MM.1S (cell line): ENCODE measurements around the gene SNX18.

Experiments
- DNase-seq: peaks from one replicate; pipeline ENCODE4 v3.0.0-alpha.2; 2015
- H2AFZ ChIP-seq: fragments of 300-600 bp; sonication (generic); 2 replicates; pipeline ENCODE4 v1.6.0; 2016; ENCODE audit warnings: antibody characterized with exemption, low read length
- H3F3A ChIP-seq: fragments of 300-600 bp; sonication (generic); 2 replicates; pipeline ENCODE4 v1.6.1; 2016; ENCODE audit warnings: mild to moderate bottlenecking, antibody characterized with exemption, low read length, moderate library complexity, mixed read lengths; ENCODE audit not compliant: insufficient read depth
- H3K27ac ChIP-seq: fragments of 300-600 bp; sonication (generic); 2 replicates; pipeline ENCODE4 v1.5.1; 2016; ENCODE audit warnings: mild to moderate bottlenecking, low read length
- H3K27me3 ChIP-seq: fragments of 300-600 bp; sonication (generic); replicated peaks from 2 replicates; pipeline ENCODE4 v1.6.0; 2016; ENCODE audit warnings: low read length; ENCODE audit not compliant: insufficient read depth
- H3K36me3 ChIP-seq: fragments of 300-600 bp; sonication (generic); replicated peaks from 2 replicates; pipeline ENCODE4 v1.6.1; 2016; ENCODE audit warnings: mild to moderate bottlenecking, low read length, mixed read lengths; ENCODE audit not compliant: insufficient read depth
- H3K4me1 ChIP-seq: fragments of 300-600 bp; sonication (generic); 2 replicates; pipeline ENCODE4 v1.6.1; 2016; ENCODE audit warnings: low read length, mixed read lengths
- H3K4me2 ChIP-seq: fragments of 300-600 bp; sonication (generic); 2 replicates; pipeline ENCODE4 v1.6.0; 2016; ENCODE audit warnings: low read depth, low read length
- H3K4me3 ChIP-seq: fragments of 300-600 bp; sonication (generic); 2 replicates; pipeline ENCODE4 v1.5.1; 2016; ENCODE audit warnings: low read length, mixed read lengths
- H3K79me2 ChIP-seq: fragments of 300-600 bp; sonication (generic); 2 replicates; pipeline ENCODE4 v1.6.1; 2016; ENCODE audit warnings: mixed run types, low read length, mixed read lengths
- H3K9ac ChIP-seq: fragments of 300-600 bp; sonication (generic); 2 replicates; pipeline ENCODE4 v1.6.1; 2016; ENCODE audit warnings: low read length, mixed read lengths
- H3K9me2 ChIP-seq: fragments of 300-600 bp; sonication (generic); replicated peaks from 2 replicates; pipeline ENCODE4 v1.6.1; 2016; ENCODE audit warnings: mild to moderate bottlenecking, low read length, mixed read lengths; ENCODE audit not compliant: insufficient read depth
- H3K9me3 ChIP-seq: fragments of 300-600 bp; sonication (generic); replicated peaks from 2 replicates; pipeline ENCODE4 v1.6.1; 2016; ENCODE audit warnings: mild to moderate bottlenecking, low read length, mixed read lengths; ENCODE audit not compliant: insufficient read depth
- H4K20me1 ChIP-seq: fragments of 300-600 bp; sonication (generic); 2 replicates; pipeline ENCODE4 v1.6.1; 2016; ENCODE audit warnings: mild to moderate bottlenecking, low read length, moderate library complexity, mixed read lengths; ENCODE audit not compliant: insufficient read depth
- EZH2 ChIP-seq: fragments of 300-600 bp; sonication (generic); optimal IDR thresholded peaks from 2 replicates; pipeline ENCODE3; 2017; ENCODE audit warnings: low read depth, mild to moderate bottlenecking, antibody characterized with exemption, low read length, mixed read lengths
- EZH2phosphoT487 ChIP-seq: fragments of 300-600 bp; sonication (generic); IDR thresholded peaks from 2 replicates; pipeline ENCODE4 v1.6.1; 2018; ENCODE audit warnings: antibody characterized with exemption, low read length
- TF ChIP-seq, protein P1 (sequence below): fragments of 300-600 bp; sonication (generic); IDR thresholded peaks from 2 replicates; pipeline ENCODE4 v1.5.1; 2016; ENCODE audit warnings: antibody characterized with exemption, low read length, mixed read lengths

Gene SNX18

DNA sequence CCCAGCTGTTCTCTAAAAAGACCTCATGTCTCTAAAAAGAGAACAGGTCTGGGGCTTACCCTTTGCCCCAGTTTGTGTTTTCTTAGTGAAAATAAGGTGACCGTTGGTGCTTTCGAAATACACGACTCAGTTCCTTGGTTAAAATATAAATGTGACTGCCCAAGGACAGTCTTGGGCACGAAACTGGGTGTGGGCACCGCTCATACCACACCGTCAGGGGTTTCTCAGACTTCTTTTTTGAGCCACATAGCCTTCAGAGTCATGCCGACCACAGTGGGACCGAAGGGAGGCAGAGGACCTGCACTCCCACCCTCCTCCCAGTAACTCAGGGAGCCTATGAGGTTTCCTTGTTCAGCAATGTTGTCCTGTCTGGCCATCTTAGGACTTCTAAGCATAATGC is 6.5 kb downstream of the SNX18 start:
- peak overlapping the region; percentile 81 for H3K4me2 ChIP-seq
- no peaks in the 10 kb centered on the region for H3K9me3 ChIP-seq
- peak overlapping the region; percentile 78 for H3K27ac ChIP-seq
- no peaks in the 10 kb centered on the region; the same call in 1 of the 2 replicates for H3K36me3 ChIP-seq
- 0 out of 2 replicates have a peak, but pooled peaks cover 5% of the 10 kb centered on the region for H4K20me1 ChIP-seq
- no peak overlapping the region for H2AFZ ChIP-seq
- peak; percentile 76 for DNase-seq
- H3K4me1 ChIP-seq, result peaks cover 31% of the 10 kb centered on the region
- no peaks in the 10 kb centered on the region for H3K9me2 ChIP-seq
- peak overlapping the region; percentile 21 for H3K4me3 ChIP-seq
- TF ChIP-seq EZH2phosphoT487 (no peak), EZH2 (no peak)
- TF ChIP-seq, protein P1, sequence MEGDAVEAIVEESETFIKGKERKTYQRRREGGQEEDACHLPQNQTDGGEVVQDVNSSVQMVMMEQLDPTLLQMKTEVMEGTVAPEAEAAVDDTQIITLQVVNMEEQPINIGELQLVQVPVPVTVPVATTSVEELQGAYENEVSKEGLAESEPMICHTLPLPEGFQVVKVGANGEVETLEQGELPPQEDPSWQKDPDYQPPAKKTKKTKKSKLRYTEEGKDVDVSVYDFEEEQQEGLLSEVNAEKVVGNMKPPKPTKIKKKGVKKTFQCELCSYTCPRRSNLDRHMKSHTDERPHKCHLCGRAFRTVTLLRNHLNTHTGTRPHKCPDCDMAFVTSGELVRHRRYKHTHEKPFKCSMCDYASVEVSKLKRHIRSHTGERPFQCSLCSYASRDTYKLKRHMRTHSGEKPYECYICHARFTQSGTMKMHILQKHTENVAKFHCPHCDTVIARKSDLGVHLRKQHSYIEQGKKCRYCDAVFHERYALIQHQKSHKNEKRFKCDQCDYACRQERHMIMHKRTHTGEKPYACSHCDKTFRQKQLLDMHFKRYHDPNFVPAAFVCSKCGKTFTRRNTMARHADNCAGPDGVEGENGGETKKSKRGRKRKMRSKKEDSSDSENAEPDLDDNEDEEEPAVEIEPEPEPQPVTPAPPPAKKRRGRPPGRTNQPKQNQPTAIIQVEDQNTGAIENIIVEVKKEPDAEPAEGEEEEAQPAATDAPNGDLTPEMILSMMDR, result no peak
- peak overlapping the region; percentile 36; the same call in 1 of the 2 replicates for H3K9ac ChIP-seq
- H3K79me2 ChIP-seq, result peaks cover 100% of the 10 kb centered on the region
- peaks cover 34% of the 10 kb centered on the region for H3F3A ChIP-seq
- no peaks in the 10 kb centered on the region for H3K27me3 ChIP-seq

DNA sequence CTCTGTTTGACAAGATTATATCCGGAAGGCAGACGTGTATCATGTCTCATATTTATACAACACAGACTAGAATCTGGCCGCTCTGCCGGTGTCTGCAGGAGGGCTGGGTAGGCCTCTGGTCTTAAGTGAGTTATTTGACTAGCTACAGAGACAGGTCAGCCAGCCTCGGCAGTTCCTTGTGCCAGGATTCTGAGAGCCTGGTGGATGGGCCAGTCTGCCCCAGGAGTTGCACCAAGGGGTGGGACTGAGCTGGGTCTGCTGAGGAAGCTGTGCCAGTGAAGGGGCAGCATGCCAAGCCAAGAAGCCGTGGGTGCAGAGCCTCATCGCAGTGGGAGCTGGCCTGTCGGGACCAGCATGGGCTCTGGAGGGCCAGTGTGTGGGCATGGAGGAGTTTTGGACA is 7.1 kb downstream of the SNX18 start:
- Histone ChIP-seq H3K4me3 (peak overlapping the region; percentile 21; the same call in 1 of the 2 replicates), H3K27ac (peak overlapping the region; percentile 78; the same call in 1 of the 2 replicates), H3K27me3 (no peaks in the 10 kb centered on the region), H3K9me3 (no peaks in the 10 kb centered on the region), H3K4me2 (peak overlapping the region; percentile 81), H3K9ac (no peak overlapping the region; the same call in 1 of the 2 replicates), H3K79me2 (peaks cover 100% of the 10 kb centered on the region), H3K4me1 (peaks cover 28% of the 10 kb centered on the region), H3K36me3 (no peaks in the 10 kb centered on the region), H3K9me2 (no peaks in the 10 kb centered on the region), H2AFZ (no peak overlapping the region), H3F3A (peaks cover 29% of the 10 kb centered on the region), H4K20me1 (0 out of 2 replicates have a peak, but pooled peaks cover 5% of the 10 kb centered on the region)
- TF ChIP-seq, protein P1, result no peak
- TF ChIP-seq EZH2phosphoT487 (no peak), EZH2 (no peak)
- no peak for DNase-seq

DNA sequence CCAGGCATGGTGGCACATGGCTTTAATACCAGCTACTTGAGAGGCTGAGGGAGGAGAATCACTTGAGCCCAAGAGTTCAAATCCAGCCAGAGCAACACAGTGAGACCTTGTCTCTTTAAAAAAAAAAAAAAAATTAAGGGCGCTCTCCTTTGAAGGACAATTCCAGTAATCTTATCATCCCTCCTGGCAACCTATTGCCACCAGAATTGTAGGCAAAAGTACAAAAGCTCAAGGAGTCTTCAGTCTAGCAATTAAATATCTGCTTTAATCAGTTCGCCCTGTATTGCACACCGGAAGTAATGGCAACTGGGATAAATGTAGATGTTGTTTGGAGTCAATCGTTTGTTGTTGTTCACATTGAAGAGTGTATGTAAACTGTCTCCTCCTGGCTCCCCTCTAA is 7.7 kb downstream of the SNX18 start:
- Histone ChIP-seq H3K4me3 (no peak overlapping the region), H3K4me1 (peaks cover 28% of the 10 kb centered on the region), H3K4me2 (peak overlapping the region; percentile 81; the same call in 1 of the 2 replicates), H3K36me3 (no peaks in the 10 kb centered on the region), H3K9me2 (no peaks in the 10 kb centered on the region), H3K27me3 (no peaks in the 10 kb centered on the region), H3K9ac (no peak overlapping the region), H2AFZ (no peak overlapping the region), H3K79me2 (peaks cover 100% of the 10 kb centered on the region), H4K20me1 (0 out of 2 replicates have a peak, but pooled peaks cover 6% of the 10 kb centered on the region), H3K9me3 (no peaks in the 10 kb centered on the region), H3K27ac (no peak overlapping the region), H3F3A (peaks cover 24% of the 10 kb centered on the region)
- TF ChIP-seq EZH2 (no peak), EZH2phosphoT487 (no peak)
- TF ChIP-seq, protein P1, result no peak
- no peak for DNase-seq
